Activated naive CD4-positive, alpha-beta T cell treated with anti-CD3 and anti-CD28 coated beads for 36 hours (primary cell): Measurements from ENCODE around the gene YTHDF2. TPM values are rescaled to one million over a fixed set of nuclear protein-coding genes. Genes with fewer than 3 reads are reported as not detected.
"Not testable (repeated sequence)": the region's sequence is repeated elsewhere in the genome, so short reads cannot be mapped to it uniquely, and the experiment has no call there.

Experiments used
- CTCF ChIA-PET: fragments of 350-600 bp; sonication (Branson Sonifier 250); formaldehyde crosslinking; loops from one replicate; lab custom pipeline; 2021; ENCODE audit warnings: antibody characterized with exemption; lab: Charles Lee
- DNase-seq: peaks from one replicate; pipeline ENCODE4 v3.0.0-alpha.2; 2020
- H3K27ac Mint-ChIP-seq: one replicate; pipeline ENCODE4 v1.8.0; 2021; ENCODE audit warnings: mild to moderate bottlenecking, mixed read lengths
- H3K27me3 Mint-ChIP-seq: one replicate; pipeline ENCODE4 v1.8.0; 2021; ENCODE audit warnings: low read depth, mixed read lengths
- H3K36me3 Mint-ChIP-seq: one replicate; pipeline ENCODE4 v1.8.0; 2021; ENCODE audit warnings: low read depth, mixed read lengths
- H3K4me1 Mint-ChIP-seq: one replicate; pipeline ENCODE4 v1.8.0; 2021; ENCODE audit warnings: low read depth, mixed read lengths
- H3K4me3 Mint-ChIP-seq: one replicate; pipeline ENCODE4 v1.8.0; 2021; ENCODE audit warnings: mild to moderate bottlenecking, moderate library complexity, mixed read lengths
- H3K9me3 Mint-ChIP-seq: one replicate; pipeline ENCODE4 v1.8.0; 2021; ENCODE audit warnings: mixed read lengths
- intact Hi-C: fragments of 100-400 bp; cut with micrococcal nuclease; formaldehyde crosslinking; loops from one replicate; pipeline ENCODE4 v1.15.1; 2023
- total RNA-seq, 2 experiments: library from RNA; stranded (reverse); gene quantifications; one replicate each; pipeline ENCODE4 v1.2.3, GENCODE V29; 2021

The YTHDF2 gene
- 10 to 100 TPM; 64.9 to 66.1 TPM for total RNA-seq

DNA sequence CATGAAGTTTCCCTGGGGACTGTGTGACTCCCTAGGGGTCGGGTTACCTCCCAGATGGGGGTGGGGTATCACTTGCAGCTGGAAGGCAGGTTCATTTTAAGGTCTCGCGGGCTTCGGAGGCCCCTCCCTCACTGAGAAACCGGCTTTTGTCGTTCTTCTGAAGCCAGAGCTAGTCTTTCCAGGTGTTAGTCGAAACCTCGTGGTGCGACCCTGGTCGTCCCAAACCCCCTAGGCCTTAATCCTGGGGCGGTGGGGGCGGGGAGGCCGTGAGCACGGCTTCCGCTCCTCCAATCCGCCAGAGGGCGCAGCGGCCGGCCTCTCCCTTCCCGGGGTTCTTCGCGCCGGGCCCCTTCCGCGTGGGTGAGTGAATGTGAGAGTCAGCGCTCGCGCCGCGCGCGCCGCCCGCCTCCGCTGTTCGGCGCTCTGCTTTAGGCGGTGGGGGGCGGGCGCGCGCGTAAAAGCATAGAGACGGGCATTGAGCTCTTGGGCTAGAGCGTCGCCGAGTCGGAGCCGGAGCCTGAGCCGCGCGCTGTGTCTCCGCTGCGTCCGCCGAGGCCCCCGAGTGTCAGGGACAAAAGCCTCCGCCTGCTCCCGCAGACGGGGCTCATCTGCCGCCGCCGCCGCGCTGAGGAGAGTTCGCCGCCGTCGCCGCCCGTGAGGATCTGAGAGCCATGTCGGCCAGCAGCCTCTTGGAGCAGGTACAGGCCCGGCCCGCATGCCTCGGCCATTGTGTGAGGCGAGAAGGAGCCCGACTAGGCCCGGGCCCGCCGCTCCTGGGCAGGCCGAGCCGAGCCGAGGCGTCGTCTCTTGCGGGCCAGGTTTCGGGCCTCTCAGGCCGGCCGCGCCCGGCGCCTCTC lies at the start of gene YTHDF2:
TSS of gene YTHDF2 (plus strand) at position 491 of the 857 bp plus-strand sequence. CDS start at position 672, 181 bp downstream.
- Mint-ChIP-seq H3K36me3 (peaks cover 26% of the 10 kb centered on the region), H3K4me1 (peaks cover 33% of the 10 kb centered on the region), H3K27me3 (no peaks in the 10 kb centered on the region), H3K27ac (peak within 1 kb of the TSS; percentile 92), H3K4me3 (peak within 1 kb of the TSS; percentile 96), H3K9me3 (no peaks in the 10 kb centered on the region)
- intact Hi-C loops, result loop anchor here (1.0 to 5.0 kb wide), 8 partner anchors 68 to 489 kb away; partner anchors contain the start of genes GMEB1, MED18, RNU11 and SRSF4
- CTCF ChIA-PET, result interaction anchor here (0.6 to 1.8 kb wide), 13 partner anchors 9 to 408 kb away, joined by 3 to 11 read pairs (median 4); partner anchors contain the start of genes GMEB1, MED18 and TAF12
- peak; percentile 99 for DNase-seq

DNA sequence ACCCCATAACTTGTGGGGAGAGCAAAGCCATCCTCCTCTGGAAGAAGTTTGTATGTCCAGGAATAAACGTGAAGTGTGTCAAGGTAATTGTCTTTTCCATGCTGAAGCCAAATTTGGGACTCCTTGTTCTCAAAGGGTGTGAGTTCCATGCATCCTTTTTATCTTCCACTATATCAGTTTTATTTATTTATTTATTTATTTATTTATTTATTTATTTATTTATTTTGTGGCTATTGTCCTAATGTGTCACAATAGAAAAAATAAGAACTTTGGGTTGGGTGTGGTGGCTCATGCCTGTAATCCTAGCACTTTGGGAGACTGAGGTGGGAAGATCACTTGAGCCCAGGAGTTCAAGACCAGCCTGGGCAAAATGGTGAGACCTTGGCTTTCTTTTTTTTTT lies 45.1 kb upstream of the YTHDF2 start:
- H3K4me3 Mint-ChIP-seq, DNase-seq, H3K9me3 Mint-ChIP-seq, H3K27ac Mint-ChIP-seq, H3K27me3 Mint-ChIP-seq, intact Hi-C loops, H3K4me1 Mint-ChIP-seq: not testable (repeated sequence)
- CTCF ChIA-PET, result interaction anchor here (0.6 to 1.1 kb wide), 2 partner anchors 22 to 30 kb away, joined by 3 to 4 read pairs; no protein-coding TSS in a partner anchor
- H3K36me3 Mint-ChIP-seq, result peaks cover 12% of the 10 kb centered on the region

DNA sequence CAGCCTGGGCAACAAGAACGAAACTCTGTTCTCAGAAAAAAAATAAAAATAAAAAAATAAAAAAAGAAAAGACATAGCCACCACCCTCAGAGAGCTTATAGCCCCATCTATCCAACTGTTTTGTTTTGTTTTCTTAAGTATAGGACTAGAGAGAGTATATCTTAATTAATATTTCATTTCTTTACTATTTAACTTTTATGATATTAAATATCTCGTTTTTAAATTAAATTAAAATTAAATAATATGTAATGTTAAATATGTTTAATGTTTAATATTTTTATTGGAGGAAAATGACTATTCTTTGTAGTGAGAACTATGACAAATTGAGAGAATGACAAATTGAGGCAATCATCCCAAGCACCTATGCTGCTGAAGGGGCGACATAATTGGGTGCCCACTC lies 33.1 kb upstream of the YTHDF2 start:
- Mint-ChIP-seq H3K4me3 (no peak overlapping the region), H3K27me3 (no peaks in the 10 kb centered on the region), H3K36me3 (peaks cover 24% of the 10 kb centered on the region), H3K9me3 (no peaks in the 10 kb centered on the region), H3K4me1 (no peaks in the 10 kb centered on the region), H3K27ac (no peak overlapping the region)
- intact Hi-C loops, result no loop called here
- CTCF ChIA-PET, result interaction anchor here (0.6 to 1.3 kb wide), 2 partner anchors 15 to 31 kb away, joined by 3 read pairs; no protein-coding TSS in a partner anchor
- DNase-seq, result no peak

DNA sequence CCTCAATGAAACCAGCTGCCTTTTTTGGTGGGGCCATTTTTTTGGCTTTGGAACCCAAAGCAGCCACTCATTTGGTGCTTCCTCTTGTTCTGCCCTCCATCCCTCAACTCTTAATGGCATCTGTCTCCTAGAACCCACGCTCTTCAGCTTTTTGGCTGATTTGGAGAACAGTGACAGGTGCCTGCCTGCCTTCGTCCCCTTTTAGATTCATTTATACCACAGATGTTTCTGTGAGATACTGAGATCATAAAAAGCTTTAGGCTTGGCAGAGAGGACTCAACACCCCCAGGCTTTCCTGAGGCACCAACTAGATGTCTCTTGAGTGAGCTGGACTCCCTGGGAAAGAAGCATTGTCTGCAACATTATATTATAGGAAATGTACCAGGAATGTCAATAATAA lies 20.4 kb upstream of the YTHDF2 start:
- intact Hi-C loops, result no loop called here
- Mint-ChIP-seq H3K4me3 (no peak overlapping the region), H3K27me3 (no peaks in the 10 kb centered on the region), H3K27ac (no peak overlapping the region), H3K4me1 (no peaks in the 10 kb centered on the region), H3K36me3 (peaks cover 15% of the 10 kb centered on the region), H3K9me3 (no peaks in the 10 kb centered on the region)
- CTCF ChIA-PET, result interaction anchor here (0.7 kb wide), 1 partner anchor 20 kb away, joined by 4 read pairs; the partner anchor contains the start of gene YTHDF2
- no peak for DNase-seq

DNA sequence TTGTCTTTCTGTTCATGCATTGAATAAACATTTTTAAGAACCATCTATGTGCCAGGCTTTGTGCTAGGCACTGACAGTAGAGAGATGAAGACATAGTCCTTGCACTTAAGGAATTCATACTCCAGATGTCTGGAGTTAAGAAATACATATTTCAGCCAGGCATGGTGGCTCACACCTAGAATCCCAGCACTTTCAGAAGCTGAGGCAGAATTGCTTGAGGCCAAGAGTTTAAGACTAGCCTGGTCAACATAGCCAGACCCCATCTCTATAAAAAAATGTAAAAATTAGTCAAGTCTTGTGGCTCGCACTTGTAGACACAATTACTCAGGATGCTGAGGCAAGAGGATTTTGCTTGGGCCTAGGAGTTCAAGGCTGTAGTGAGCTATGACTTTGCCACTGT lies 18.6 kb upstream of the YTHDF2 start:
- Mint-ChIP-seq H3K9me3 (no peaks in the 10 kb centered on the region), H3K4me1 (no peaks in the 10 kb centered on the region), H3K36me3 (peaks cover 11% of the 10 kb centered on the region), H3K27ac (no peak overlapping the region), H3K27me3 (no peaks in the 10 kb centered on the region), H3K4me3 (no peak overlapping the region)
- CTCF ChIA-PET, result interaction anchor here (1.5 kb wide), 1 partner anchor 14 kb away, joined by 3 read pairs; no protein-coding TSS in a partner anchor
- DNase-seq, result no peak
- intact Hi-C loops, result no loop called here

DNA sequence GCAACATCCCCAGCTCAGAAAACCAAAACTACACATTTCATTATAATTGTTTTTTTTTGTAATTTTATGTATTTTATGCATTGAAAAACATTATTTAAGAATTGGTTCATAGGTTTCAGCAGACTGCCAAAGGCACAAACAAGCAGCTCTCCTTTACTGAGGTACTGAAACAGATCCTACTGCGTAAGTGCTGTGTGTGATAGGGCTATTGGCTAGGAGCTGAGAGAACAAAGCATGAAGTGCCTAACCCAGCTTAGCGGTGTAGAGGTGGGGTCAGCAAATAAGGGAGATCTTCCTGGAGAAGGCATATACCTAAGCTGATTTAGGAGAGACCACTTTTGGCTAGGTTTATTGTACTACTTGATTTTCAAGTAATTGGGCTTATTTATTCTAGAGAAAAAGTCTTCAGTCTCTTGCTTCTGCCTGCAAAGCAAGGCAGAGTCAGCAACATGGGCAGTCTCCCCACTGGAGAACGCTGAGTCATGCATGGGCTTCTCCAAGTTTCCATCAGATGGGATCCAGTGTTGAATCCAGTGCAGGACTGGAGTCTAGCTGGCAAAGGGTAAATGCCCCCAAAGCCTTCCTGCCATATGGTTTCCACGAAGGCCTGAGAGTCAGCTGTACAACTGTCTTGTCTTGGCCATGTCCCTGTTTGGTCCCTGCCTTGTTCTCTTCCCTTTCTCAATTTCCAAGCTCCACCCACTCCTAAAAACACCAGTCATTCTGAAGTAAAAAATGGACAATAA lies 18.0 kb upstream of the YTHDF2 start:
- intact Hi-C loops, result no loop called here
- H3K27me3 Mint-ChIP-seq, result no peaks in the 10 kb centered on the region
- CTCF ChIA-PET, result interaction anchor here (1.3 to 1.5 kb wide), 2 partner anchors 9 to 15 kb away, joined by 3 read pairs; no protein-coding TSS in a partner anchor
- peak overlapping the region; percentile 8 for H3K27ac Mint-ChIP-seq
- peaks cover 7% of the 10 kb centered on the region for H3K36me3 Mint-ChIP-seq
- H3K4me3 Mint-ChIP-seq, result no peak overlapping the region
- no peak for DNase-seq
- H3K4me1 Mint-ChIP-seq, result no peaks in the 10 kb centered on the region
- no peaks in the 10 kb centered on the region for H3K9me3 Mint-ChIP-seq

DNA sequence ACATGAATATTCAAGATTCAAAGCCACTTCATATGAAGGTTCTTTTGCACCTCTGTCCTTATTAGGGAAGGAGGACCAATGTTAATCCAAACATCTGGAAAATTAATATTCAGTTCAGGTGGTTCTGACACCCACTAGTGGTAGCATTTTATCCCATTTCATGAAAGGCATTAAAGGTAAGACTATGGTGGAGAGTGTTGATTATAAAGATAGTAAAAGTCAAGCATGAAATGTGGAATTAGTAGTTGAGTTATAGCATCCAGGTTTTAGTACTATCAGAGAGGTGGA lies 17.5 kb upstream of the YTHDF2 start:
- no peak for DNase-seq
- Mint-ChIP-seq H3K4me3 (no peak overlapping the region), H3K27me3 (no peaks in the 10 kb centered on the region), H3K4me1 (no peaks in the 10 kb centered on the region), H3K36me3 (peaks cover 3% of the 10 kb centered on the region), H3K27ac (no peak overlapping the region), H3K9me3 (no peaks in the 10 kb centered on the region)
- intact Hi-C loops, result no loop called here
- CTCF ChIA-PET, result interaction anchor here (1.3 to 1.5 kb wide), 2 partner anchors 10 to 16 kb away, joined by 3 read pairs; no protein-coding TSS in a partner anchor

DNA sequence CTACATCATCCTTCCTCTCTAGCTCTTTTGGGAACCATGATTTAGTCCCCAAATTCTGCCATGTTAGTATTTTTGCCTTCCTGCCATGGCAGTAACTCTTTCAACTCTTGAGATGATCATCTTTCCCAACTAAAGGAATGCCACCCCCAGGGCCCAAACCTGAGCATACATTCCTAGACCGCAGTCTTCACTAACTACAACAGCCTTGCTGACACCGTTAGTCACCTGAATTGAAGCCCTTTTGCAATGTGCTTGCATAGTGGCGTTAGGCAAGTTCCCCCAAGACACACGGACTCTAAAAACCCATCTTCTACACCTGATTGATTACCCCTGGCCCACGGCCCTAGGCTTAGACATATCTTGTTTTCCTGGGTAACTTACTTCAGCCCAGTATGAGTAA lies 16.4 kb upstream of the YTHDF2 start:
- H3K4me1 Mint-ChIP-seq, result no peaks in the 10 kb centered on the region
- intact Hi-C loops, result no loop called here
- H3K36me3 Mint-ChIP-seq, result no peaks in the 10 kb centered on the region
- no peaks in the 10 kb centered on the region for H3K9me3 Mint-ChIP-seq
- H3K27ac Mint-ChIP-seq, result no peak overlapping the region
- no peak overlapping the region for H3K4me3 Mint-ChIP-seq
- DNase-seq, result no peak
- no peaks in the 10 kb centered on the region for H3K27me3 Mint-ChIP-seq
- CTCF ChIA-PET, result interaction anchor here (1.0 to 1.3 kb wide), 2 partner anchors 11 to 16 kb away, joined by 3 to 6 read pairs; partner anchors contain the start of gene YTHDF2

DNA sequence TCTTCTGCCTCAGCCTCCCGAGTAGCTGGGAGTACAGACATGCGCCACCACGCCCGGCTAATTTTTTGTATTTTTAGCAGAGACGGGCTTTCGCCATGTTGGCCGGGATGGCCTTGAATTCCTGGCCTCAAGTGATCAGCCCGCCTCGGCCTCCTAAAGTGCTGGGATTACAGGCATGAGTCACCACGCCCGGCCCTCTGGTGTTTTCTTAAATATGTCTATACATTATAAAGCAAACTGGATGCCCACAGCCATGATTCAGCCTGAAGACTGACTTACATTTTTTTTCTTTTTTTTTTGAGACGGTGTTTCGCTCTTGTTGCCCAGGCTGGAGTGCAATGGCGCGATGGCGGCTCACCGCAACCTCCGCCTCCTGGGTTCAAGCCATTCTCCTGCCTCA lies 14.8 kb upstream of the YTHDF2 start:
- intact Hi-C loops, H3K36me3 Mint-ChIP-seq, H3K4me3 Mint-ChIP-seq, H3K4me1 Mint-ChIP-seq, DNase-seq, H3K27ac Mint-ChIP-seq, H3K9me3 Mint-ChIP-seq, H3K27me3 Mint-ChIP-seq: not testable (repeated sequence)
- CTCF ChIA-PET, result interaction anchor here (0.6 kb wide), 1 partner anchor 31 kb away, joined by 3 read pairs; no protein-coding TSS in a partner anchor

DNA sequence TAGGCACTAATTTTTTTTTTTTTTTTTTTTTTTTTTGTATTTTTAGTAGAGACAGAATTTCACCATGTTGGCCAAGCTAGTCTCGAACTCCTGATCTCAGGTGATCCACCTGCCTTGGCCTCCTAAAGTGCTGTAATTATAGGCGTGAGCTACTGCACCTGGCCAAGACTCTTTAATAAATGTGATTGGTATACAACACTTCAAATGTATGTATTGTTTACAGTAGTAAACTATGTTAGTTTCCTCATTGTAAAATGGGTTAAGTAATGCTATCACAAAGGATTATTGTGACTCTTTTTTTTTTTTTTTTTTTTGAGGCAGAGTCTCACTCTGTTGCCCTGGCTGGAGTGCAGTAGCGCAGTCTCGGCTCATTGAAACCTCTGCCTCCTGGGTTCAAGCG lies 11.4 kb upstream of the YTHDF2 start:
- CTCF ChIA-PET, result interaction anchor here (0.6 to 1.8 kb wide), 2 partner anchors 10 to 11 kb away, joined by 4 to 9 read pairs; partner anchors contain the start of gene YTHDF2
- H3K4me1 Mint-ChIP-seq, H3K9me3 Mint-ChIP-seq, H3K27me3 Mint-ChIP-seq, intact Hi-C loops, H3K27ac Mint-ChIP-seq, H3K4me3 Mint-ChIP-seq, H3K36me3 Mint-ChIP-seq, DNase-seq: not testable (repeated sequence)

DNA sequence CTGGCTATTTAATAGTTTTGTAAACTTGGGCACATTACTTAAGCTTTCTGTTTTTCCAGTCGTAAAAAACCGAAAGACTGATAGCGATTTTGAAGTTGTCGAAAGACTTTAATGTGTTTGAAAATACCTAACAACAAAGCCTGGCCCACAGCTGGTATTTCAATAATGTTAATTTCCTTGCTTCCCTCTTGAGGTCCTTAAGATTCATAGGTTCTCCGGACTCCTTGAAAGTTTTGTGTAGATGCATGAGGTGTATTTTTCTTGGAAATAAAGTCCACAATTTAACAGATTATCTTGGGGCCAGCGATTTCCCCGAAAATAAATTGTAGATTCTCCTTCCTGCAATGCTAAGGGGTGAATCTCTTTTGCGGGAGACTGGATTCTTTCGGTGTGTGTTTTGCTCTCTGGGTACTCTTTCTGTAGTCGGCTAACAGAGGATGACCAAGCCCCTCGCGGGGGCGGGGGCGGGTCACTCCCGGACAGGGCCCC lies 735 bp upstream of the YTHDF2 start:
- DNase-seq, result no peak
- Mint-ChIP-seq H3K36me3 (peaks cover 24% of the 10 kb centered on the region), H3K9me3 (no peaks in the 10 kb centered on the region), H3K4me1 (peaks cover 29% of the 10 kb centered on the region), H3K27me3 (no peaks in the 10 kb centered on the region), H3K4me3 (peak overlapping the region; percentile 96), H3K27ac (peak overlapping the region; percentile 92)
- CTCF ChIA-PET, result interaction anchor here (0.7 to 1.8 kb wide), 9 partner anchors 10 to 826 kb away, joined by 3 to 11 read pairs (median 6); partner anchors contain the start of genes GMEB1 and TAF12
- intact Hi-C loops, result loop anchor here (1.0 to 5.0 kb wide), 8 partner anchors 68 to 489 kb away; partner anchors contain the start of genes GMEB1, MED18, RNU11 and SRSF4
